Vagina (tissue), 2 donors: Measurements from ENCODE around the gene CASZ1.

Source experiments
- CTCF ChIP-seq, 3 experiments: fragments of 450-650 bp in 2 of 3; fragments of 200-600 bp in 1 of 3; sonication (generic) in 1 of 3; IDR thresholded peaks; one replicate each; pipeline ENCODE4 v1.5.1; 2017 to 2019; ENCODE audit warnings: antibody characterized with exemption in 3 of 3, mild to moderate bottlenecking in 2 of 3, moderate library complexity in 2 of 3
- POLR2A ChIP-seq, 2 donors: fragments of 450-650 bp; IDR thresholded peaks; one replicate each; pipeline ENCODE4 v1.6.1; 2017; ENCODE audit warnings: antibody characterized with exemption in 2 of 2, mild to moderate bottlenecking in 2 of 2, moderate library complexity in 2 of 2
- POLR2AphosphoS5 ChIP-seq, 2 donors: sonication (generic); formaldehyde crosslinking; IDR thresholded peaks; one replicate each; pipeline ENCODE4 v1.9.0; 2017; ENCODE audit warnings: antibody characterized with exemption in 2 of 2, mild to moderate bottlenecking in 2 of 2, low read depth in 1 of 2; ENCODE audit not compliant: insufficient read depth in 1 of 2

GRCh38 chr1:10835421-10835820 lies 39.0 kb upstream of the CASZ1 start:
- TF ChIP-seq CTCF (IDR thresholded peaks at IDR 0.05) (no peak), POLR2A (IDR thresholded peaks at IDR 0.05) (no peak), POLR2AphosphoS5 (IDR thresholded peaks at IDR 0.05; ENCODE audit: insufficient read depth in 1 of 2, low read depth in 1 of 2) (no peak)
